HS-27A (cell line): ENCODE results near the gene APOBEC3H.

Source experiments
- DNase-seq: peaks from one replicate; pipeline ENCODE4 v3.0.0-alpha.2; 2012; ENCODE audit warnings: low read depth, missing footprints

APOBEC3H gene

GRCh38 chr22:39081016-39081415 is 16.0 kb upstream of the APOBEC3H start:
- no peak for DNase-seq

- DNase-seq: no peak
Measured at GRCh38 chr22:39081598-39081997, 15.4 kb upstream of the APOBEC3H start.

- no peak for DNase-seq
Measured at GRCh38 chr22:39083212-39084165, 13.6 kb upstream of the APOBEC3H start.

- DNase-seq: no peak
Measured at GRCh38 chr22:39084666-39085065, 12.4 kb upstream of the APOBEC3H start.

- no peak for DNase-seq
Measured at GRCh38 chr22:39087098-39087497, 9.9 kb upstream of the APOBEC3H start.

GRCh38 chr22:39087881-39088684 is 9.0 kb upstream of the APOBEC3H start:
- no peak for DNase-seq

GRCh38 chr22:39088685-39089032 is 8.4 kb upstream of the APOBEC3H start:
- DNase-seq: no peak

GRCh38 chr22:39089928-39090327 is 7.1 kb upstream of the APOBEC3H start:
- DNase-seq: no peak

GRCh38 chr22:39090426-39091064 is 6.5 kb upstream of the APOBEC3H start:
- DNase-seq: no peak

- DNase-seq: no peak
Measured at GRCh38 chr22:39091126-39092081, 5.6 kb upstream of the APOBEC3H start.

GRCh38 chr22:39092111-39092862 is 4.8 kb upstream of the APOBEC3H start:
- DNase-seq: no peak

- no peak for DNase-seq
Measured at GRCh38 chr22:39094717-39095389, 2.2 kb upstream of the APOBEC3H start.

- DNase-seq: no peak
Measured at GRCh38 chr22:39095971-39096370, 1.1 kb upstream of the APOBEC3H start.

GRCh38 chr22:39098026-39098425 is 982 bp downstream of the APOBEC3H start:
- no peak for DNase-seq

GRCh38 chr22:39098576-39098975 is 1.5 kb downstream of the APOBEC3H start:
- DNase-seq: no peak

- no peak for DNase-seq
Measured at GRCh38 chr22:39101226-39101625, 4.2 kb downstream of the APOBEC3H start.

- DNase-seq: no peak
Measured at GRCh38 chr22:39103431-39103830, 6.4 kb downstream of the APOBEC3H start.

GRCh38 chr22:39106326-39106725 is 9.3 kb downstream of the APOBEC3H start:
- no peak for DNase-seq

GRCh38 chr22:39108487-39108886 is 11.4 kb downstream of the APOBEC3H start:
- no peak for DNase-seq

- DNase-seq: no peak
Measured at GRCh38 chr22:39109361-39109760, 12.3 kb downstream of the APOBEC3H start.
